Transverse colon (tissue), 4 donors: Measurements from ENCODE around the gene NCKAP5.

Experiments used
- EP300 ChIP-seq: sonication (generic); formaldehyde crosslinking; IDR thresholded peaks from one replicate; pipeline ENCODE4 v1.6.1; 2017; ENCODE audit warnings: antibody characterized with exemption, low read depth
- POLR2A ChIP-seq: fragments of 450-650 bp; IDR thresholded peaks from one replicate; pipeline ENCODE4 v1.6.1; 2016; ENCODE audit warnings: antibody characterized with exemption, mild to moderate bottlenecking, moderate library complexity
- POLR2AphosphoS5 ChIP-seq, 3 donors: sonication (generic); formaldehyde crosslinking; IDR thresholded peaks; one replicate each; pipeline ENCODE4 v1.6.1; 2016; ENCODE audit warnings: antibody characterized with exemption in 3 of 3
- TF ChIP-seq, protein P1 (sequence below), 5 experiments: fragments of 200-600 bp in 3 of 5; fragments of 450-650 bp in 2 of 5; sonication (generic) in 3 of 5; IDR thresholded peaks; 1 replicate in 2 of 5; 2 replicates in 3 of 5; pipeline ENCODE4 v1.5.1; 2016 to 2017; ENCODE audit warnings: antibody characterized with exemption in 5 of 5, inconsistent platforms in 3 of 5, mild to moderate bottlenecking in 2 of 5, moderate library complexity in 1 of 5

DNA sequence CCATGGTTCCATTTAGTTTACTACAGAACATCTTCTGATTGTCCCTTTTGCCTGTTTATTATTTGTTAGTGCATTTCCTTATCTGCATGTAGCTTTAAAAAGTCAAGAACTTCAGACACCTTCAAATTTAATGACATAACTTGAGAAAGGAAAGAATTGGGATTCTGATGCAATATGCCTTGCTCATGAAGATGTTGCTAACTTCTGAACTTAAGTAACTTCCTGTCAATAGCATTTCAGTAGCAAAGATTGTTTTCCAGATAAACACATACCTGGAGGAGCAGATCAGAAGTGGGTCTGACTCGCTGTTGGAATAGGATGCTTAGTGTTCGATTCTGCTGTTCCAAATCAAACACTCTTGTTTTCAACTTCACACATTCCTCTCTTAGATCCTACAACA is 708.0 kb downstream of the NCKAP5 start:
- TF ChIP-seq, protein P1, sequence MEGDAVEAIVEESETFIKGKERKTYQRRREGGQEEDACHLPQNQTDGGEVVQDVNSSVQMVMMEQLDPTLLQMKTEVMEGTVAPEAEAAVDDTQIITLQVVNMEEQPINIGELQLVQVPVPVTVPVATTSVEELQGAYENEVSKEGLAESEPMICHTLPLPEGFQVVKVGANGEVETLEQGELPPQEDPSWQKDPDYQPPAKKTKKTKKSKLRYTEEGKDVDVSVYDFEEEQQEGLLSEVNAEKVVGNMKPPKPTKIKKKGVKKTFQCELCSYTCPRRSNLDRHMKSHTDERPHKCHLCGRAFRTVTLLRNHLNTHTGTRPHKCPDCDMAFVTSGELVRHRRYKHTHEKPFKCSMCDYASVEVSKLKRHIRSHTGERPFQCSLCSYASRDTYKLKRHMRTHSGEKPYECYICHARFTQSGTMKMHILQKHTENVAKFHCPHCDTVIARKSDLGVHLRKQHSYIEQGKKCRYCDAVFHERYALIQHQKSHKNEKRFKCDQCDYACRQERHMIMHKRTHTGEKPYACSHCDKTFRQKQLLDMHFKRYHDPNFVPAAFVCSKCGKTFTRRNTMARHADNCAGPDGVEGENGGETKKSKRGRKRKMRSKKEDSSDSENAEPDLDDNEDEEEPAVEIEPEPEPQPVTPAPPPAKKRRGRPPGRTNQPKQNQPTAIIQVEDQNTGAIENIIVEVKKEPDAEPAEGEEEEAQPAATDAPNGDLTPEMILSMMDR (IDR thresholded peaks at IDR 0.05) = no peak
- TF ChIP-seq POLR2A = no peak
- no peak for TF ChIP-seq POLR2AphosphoS5 (IDR thresholded peaks at IDR 0.05)
- no peak for TF ChIP-seq EP300
